Tibial artery (tissue), 4 donors: ENCODE measurements around the gene HAPLN2.

Source experiments
- DNase-seq, 2 donors: peaks; one replicate each; pipeline ENCODE4 v3.0.0-alpha.2; 2019
- H3K27ac ChIP-seq, 2 donors: fragments of 200-600 bp; sonication (generic) in 1 of 2; 1 replicate in 1 of 2; 2 replicates in 1 of 2; pipeline ENCODE4 v1.5.1; 2018 to 2019; ENCODE audit warnings: mild to moderate bottlenecking in 1 of 2
- H3K27me3 ChIP-seq, 2 donors: fragments of 200-600 bp; sonication (generic) in 1 of 2; one replicate each; pipeline versions ENCODE4 v1.5.1 to v1.6.0; 2016 to 2019
- H3K36me3 ChIP-seq, 3 donors: fragments of 200-600 bp; sonication (generic) in 2 of 3; one replicate each; pipeline ENCODE4 v1.5.1; 2016 to 2019; ENCODE audit warnings: mild to moderate bottlenecking in 2 of 3
- H3K4me1 ChIP-seq, 4 donors: fragments of 200-600 bp; sonication (generic) in 2 of 4; 1 replicate in 3 of 4; 2 replicates in 1 of 4; pipeline ENCODE4 v1.5.1; 2016 to 2019
- H3K4me3 ChIP-seq, 2 donors: fragments of 200-600 bp; sonication (generic) in 1 of 2; 1 replicate in 1 of 2; 2 replicates in 1 of 2; pipeline ENCODE4 v1.5.1; 2018 to 2019; ENCODE audit warnings: mild to moderate bottlenecking in 2 of 2
- H3K9me3 ChIP-seq, 3 donors: fragments of 200-600 bp; sonication (generic) in 1 of 3; one replicate each; pipeline ENCODE4 v1.5.1; 2016 to 2019
- CTCF ChIP-seq, 2 experiments: fragments of 200-600 bp in 1 of 2; fragments of 450-650 bp in 1 of 2; IDR thresholded peaks; one replicate each; pipeline ENCODE4 v1.5.1; 2017 to 2019; ENCODE audit warnings: antibody characterized with exemption in 2 of 2, mild to moderate bottlenecking in 1 of 2, moderate library complexity in 1 of 2
- intact Hi-C: fragments of 100-400 bp; cut with DNase I; formaldehyde crosslinking; loops from one replicate; pipeline ENCODE4 v1.15.0; 2023; ENCODE audit warnings: low total_unique reads

Gene HAPLN2

GRCh38 chr1:156658945-156659574 is 39.8 kb downstream of the HAPLN2 start:
- Histone ChIP-seq H3K27me3 (peaks cover 0 to 17% of the 10 kb centered on the region in 2 donors), H3K27ac (peak overlapping the region; percentile 73 to 77), H3K4me1 (peaks cover 0 to 73% (median 62%) of the 10 kb centered on the region in 4 donors), H3K36me3 (no peaks in the 10 kb centered on the region), H3K9me3 (no peaks in the 10 kb centered on the region), H3K4me3 (no peak overlapping the region)
- intact Hi-C loops = loop anchor here (2.0 to 5.0 kb wide), 3 partner anchors 22 to 272 kb away; no protein-coding TSS in a partner anchor
- TF ChIP-seq CTCF (IDR thresholded peaks at IDR 0.05) = no peak
- no peak for DNase-seq

GRCh38 chr1:156659661-156659987 is 40.4 kb downstream of the HAPLN2 start:
- no peak for DNase-seq
- H3K4me3 ChIP-seq = peak overlapping the region in 1 of 2 donors; percentile 14
- H3K4me1 ChIP-seq = peaks cover 0 to 78% (median 68%) of the 10 kb centered on the region in 4 donors
- H3K27me3 ChIP-seq = peaks cover 0 to 16% of the 10 kb centered on the region in 2 donors
- no peaks in the 10 kb centered on the region for H3K36me3 ChIP-seq
- intact Hi-C loops = loop anchor here (2.0 to 5.0 kb wide), 3 partner anchors 21 to 272 kb away; no protein-coding TSS in a partner anchor
- no peaks in the 10 kb centered on the region for H3K9me3 ChIP-seq
- H3K27ac ChIP-seq = peak overlapping the region; percentile 73 to 77
- TF ChIP-seq CTCF (IDR thresholded peaks at IDR 0.05) = no peak

GRCh38 chr1:156659988-156660751 is 41.0 kb downstream of the HAPLN2 start:
- H3K9me3 ChIP-seq = no peaks in the 10 kb centered on the region
- DNase-seq = peak; percentile 94 to 99
- peaks cover 0 to 16% of the 10 kb centered on the region in 2 donors for H3K27me3 ChIP-seq
- H3K27ac ChIP-seq = peak overlapping the region; percentile 73 to 77
- intact Hi-C loops = loop anchor here (2.0 to 5.0 kb wide), 3 partner anchors 21 to 273 kb away; no protein-coding TSS in a partner anchor
- H3K4me1 ChIP-seq = peaks cover 0 to 84% (median 73%) of the 10 kb centered on the region in 4 donors
- peak; percentile 99 for TF ChIP-seq CTCF (IDR thresholded peaks at IDR 0.05)
- peak overlapping the region in 1 of 2 donors; percentile 14 for H3K4me3 ChIP-seq
- H3K36me3 ChIP-seq = no peaks in the 10 kb centered on the region

GRCh38 chr1:156660752-156661112 is 41.5 kb downstream of the HAPLN2 start:
- H3K36me3 ChIP-seq = no peaks in the 10 kb centered on the region

More at GRCh38 chr1:156660752-156661112, 41.5 kb downstream of the HAPLN2 start:
- peaks cover 0 to 90% (median 79%) of the 10 kb centered on the region in 4 donors for H3K4me1 ChIP-seq
- H3K27me3 ChIP-seq = peaks cover 0 to 14% of the 10 kb centered on the region in 2 donors
- H3K4me3 ChIP-seq = no peak overlapping the region
- no peaks in the 10 kb centered on the region for H3K9me3 ChIP-seq
- intact Hi-C loops = no loop called here
- no peak for DNase-seq
- peak overlapping the region; percentile 73 to 77 for H3K27ac ChIP-seq
- TF ChIP-seq CTCF (IDR thresholded peaks at IDR 0.05) = no peak
